NCI-H2171 (cell line): ENCODE results near the gene MSANTD1.
A peak's percentile ranks its signal among the peaks of the same experiment; 100 is the strongest.

Experiments used
- DNase-seq: peaks from one replicate; lab custom pipeline; 2025; lab: John Stamatoyannopoulos, UW

MSANTD1 gene

GRCh38 chr4:3303923-3304710 is 55.2 kb downstream of the MSANTD1 start:
- DNase-seq = no peak

- no peak for DNase-seq
Measured at GRCh38 chr4:3304831-3305609, 56.1 kb downstream of the MSANTD1 start.

GRCh38 chr4:3305610-3306371 is 56.8 kb downstream of the MSANTD1 start:
- DNase-seq = peak; percentile 55
